Neural cell (in vitro differentiated cells): ENCODE results near the gene CEMP1.
"Not testable (repeated sequence)": the region's sequence is repeated elsewhere in the genome, so short reads cannot be mapped to it uniquely, and the experiment has no call there.

ENCODE experiments used
- CTCF ChIP-seq: fragments of 450-650 bp; IDR thresholded peaks from 2 replicates; pipeline ENCODE4 v1.5.1; 2014; ENCODE audit warnings: antibody characterized with exemption, mild to moderate bottlenecking, moderate library complexity; ENCODE audit not compliant: poor library complexity, severe bottlenecking
- EP300 ChIP-seq: fragments of 450-650 bp; conservative IDR thresholded peaks from 2 replicates; pipeline ENCODE4 v1.6.1; 2014; ENCODE audit warnings: antibody characterized with exemption, mild to moderate bottlenecking, moderate library complexity; ENCODE audit not compliant: poor library complexity, severe bottlenecking
- EZH2 ChIP-seq: fragments of 200-600, 300-800 bp; shearing (Covaris generic), sonication (generic); IDR thresholded peaks from 2 replicates; pipeline ENCODE4 v1.6.1; 2014; ENCODE audit warnings: antibody characterized with exemption, low read length, borderline replicate concordance, mild to moderate bottlenecking; ENCODE audit not compliant: insufficient read depth, poor library complexity, severe bottlenecking
- POLR2AphosphoS5 ChIP-seq: IDR thresholded peaks from 2 replicates; pipeline ENCODE4 v1.6.1; 2012
- RAD21 ChIP-seq: fragments of 450-650 bp; conservative IDR thresholded peaks from 2 replicates; pipeline ENCODE4 v1.6.1; 2014; ENCODE audit warnings: antibody characterized with exemption, mild to moderate bottlenecking, moderate library complexity
- SMC3 ChIP-seq: fragments of 450-650 bp; conservative IDR thresholded peaks from 2 replicates; pipeline ENCODE4 v1.6.1; 2014; ENCODE audit warnings: antibody characterized with exemption, mild to moderate bottlenecking, moderate library complexity; ENCODE audit not compliant: poor library complexity

- not testable (repeated sequence) for TF ChIP-seq CTCF, SMC3, EP300, POLR2AphosphoS5, RAD21, EZH2
Measured at GRCh38 chr16:2577044-2577443, 45.8 kb upstream of the CEMP1 start.
